Left lung (tissue), 10 donors: ENCODE results near the gene CLUH. TPM values are rescaled to one million over a fixed set of nuclear protein-coding genes. Genes with fewer than 3 reads are reported as not detected.
A peak's percentile ranks its signal among the peaks of the same experiment; 100 is the strongest.

ENCODE experiments used
- ATAC-seq: fragments of 200-7000 bp; cut with Tn5 transposase; one replicate; pipeline ENCODE4 v1.9.1; 2020; ENCODE audit warnings: moderate library complexity
- DNase-seq, 4 donors: peaks; one replicate each; pipeline ENCODE4 v3.0.0-alpha.2; 2013 to 2020
- H3K27ac ChIP-seq, 2 donors: fragments of 200-600 bp; sonication (generic) in 1 of 2; one replicate each; pipeline versions ENCODE4 v1.5.0 to v1.8.0; 2020 to 2021
- H3K27me3 ChIP-seq, 2 donors: fragments of 200-600 bp; sonication (generic) in 1 of 2; one replicate each; pipeline versions ENCODE4 v1.5.0 to v1.8.0; 2020 to 2021
- H3K36me3 ChIP-seq, 2 donors: fragments of 200-600 bp; sonication (generic) in 1 of 2; one replicate each; pipeline versions ENCODE4 v1.5.0 to v1.8.0; 2020 to 2021
- H3K4me1 ChIP-seq, 2 donors: fragments of 200-600 bp; one replicate each; pipeline ENCODE4 v1.8.0; 2021
- H3K4me3 ChIP-seq, 2 donors: fragments of 200-600 bp; sonication (generic) in 1 of 2; one replicate each; pipeline versions ENCODE4 v1.5.0 to v1.8.0; 2020 to 2021; ENCODE audit warnings: mild to moderate bottlenecking in 1 of 2
- H3K9me3 ChIP-seq, 2 donors: fragments of 200-600 bp; sonication (generic) in 1 of 2; one replicate each; pipeline versions ENCODE4 v1.5.0 to v1.8.0; 2020 to 2021
- intact Hi-C, 2 donors: fragments of 100-400 bp; cut with DNase I; formaldehyde crosslinking; loops; one replicate each; pipeline versions ENCODE4 v1.11.2 to v1.14.2; 2022
- polyA plus RNA-seq, 6 donors: library from polyadenylated mRNA; unstranded; fragments of 120-200 nt; gene quantifications; one replicate each; pipeline ENCODE4 v1.2.1, GENCODE V29; 2013; ENCODE audit not compliant: insufficient read length in 6 of 6
- total RNA-seq, 2 donors: library from RNA; stranded (reverse); fragmentation: NEBNext Ultra II Directional; extraction: Animal tissue kit (Norgen Biotek cat#: 25700); gene quantifications; one replicate each; pipeline ENCODE4 v1.2.1, GENCODE V29; 2021
- TF ChIP-seq, protein P1 (sequence below), 2 donors: fragments of 200-600 bp; sonication (generic) in 1 of 2; IDR thresholded peaks; one replicate each; pipeline versions ENCODE4 v1.5.0 to v1.8.0; 2021; ENCODE audit warnings: antibody characterized with exemption in 2 of 2
- donor health status: DM: no; HTN: yes; CAD: no.
- donor health status: DM: no; HTN: no; CAD: no.

CLUH gene
- total and polyA plus RNA-seq, 8 donors = 20.9 to 71.8 (median 27.6) TPM

DNA sequence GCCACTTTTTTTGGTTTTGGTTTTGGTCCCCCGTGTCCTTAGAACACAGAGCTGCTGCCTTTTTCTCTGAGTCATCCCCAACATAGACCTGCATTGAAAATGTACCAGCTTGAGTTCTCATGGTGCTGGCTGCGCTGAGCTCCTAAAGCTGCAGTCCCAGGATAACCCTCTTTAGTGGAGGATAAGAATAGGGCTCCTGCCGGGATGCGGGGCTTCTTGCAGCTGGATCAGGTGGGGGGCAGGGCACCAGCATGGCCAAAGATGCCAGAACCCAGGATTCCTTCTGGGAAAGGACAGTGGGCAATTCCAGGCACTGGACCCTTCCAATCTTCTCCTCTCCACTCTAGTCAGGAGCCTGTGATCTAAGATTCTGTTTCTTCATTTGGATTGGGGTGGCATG lies 8.3 kb upstream of the CLUH start:
- no peaks in the 10 kb centered on the region for H3K36me3 ChIP-seq
- no peak overlapping the region for H3K4me3 ChIP-seq
- TF ChIP-seq, protein P1, sequence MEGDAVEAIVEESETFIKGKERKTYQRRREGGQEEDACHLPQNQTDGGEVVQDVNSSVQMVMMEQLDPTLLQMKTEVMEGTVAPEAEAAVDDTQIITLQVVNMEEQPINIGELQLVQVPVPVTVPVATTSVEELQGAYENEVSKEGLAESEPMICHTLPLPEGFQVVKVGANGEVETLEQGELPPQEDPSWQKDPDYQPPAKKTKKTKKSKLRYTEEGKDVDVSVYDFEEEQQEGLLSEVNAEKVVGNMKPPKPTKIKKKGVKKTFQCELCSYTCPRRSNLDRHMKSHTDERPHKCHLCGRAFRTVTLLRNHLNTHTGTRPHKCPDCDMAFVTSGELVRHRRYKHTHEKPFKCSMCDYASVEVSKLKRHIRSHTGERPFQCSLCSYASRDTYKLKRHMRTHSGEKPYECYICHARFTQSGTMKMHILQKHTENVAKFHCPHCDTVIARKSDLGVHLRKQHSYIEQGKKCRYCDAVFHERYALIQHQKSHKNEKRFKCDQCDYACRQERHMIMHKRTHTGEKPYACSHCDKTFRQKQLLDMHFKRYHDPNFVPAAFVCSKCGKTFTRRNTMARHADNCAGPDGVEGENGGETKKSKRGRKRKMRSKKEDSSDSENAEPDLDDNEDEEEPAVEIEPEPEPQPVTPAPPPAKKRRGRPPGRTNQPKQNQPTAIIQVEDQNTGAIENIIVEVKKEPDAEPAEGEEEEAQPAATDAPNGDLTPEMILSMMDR (IDR thresholded peaks at IDR 0.05) = no peak
- peaks cover 8 to 30% of the 10 kb centered on the region in 2 donors for H3K27me3 ChIP-seq
- DNase-seq = no peak
- H3K9me3 ChIP-seq = no peaks in the 10 kb centered on the region
- H3K27ac ChIP-seq = no peak overlapping the region
- H3K4me1 ChIP-seq = peaks cover 0 to 13% of the 10 kb centered on the region in 2 donors
- intact Hi-C loops = no loop called here
- no peak for ATAC-seq

DNA sequence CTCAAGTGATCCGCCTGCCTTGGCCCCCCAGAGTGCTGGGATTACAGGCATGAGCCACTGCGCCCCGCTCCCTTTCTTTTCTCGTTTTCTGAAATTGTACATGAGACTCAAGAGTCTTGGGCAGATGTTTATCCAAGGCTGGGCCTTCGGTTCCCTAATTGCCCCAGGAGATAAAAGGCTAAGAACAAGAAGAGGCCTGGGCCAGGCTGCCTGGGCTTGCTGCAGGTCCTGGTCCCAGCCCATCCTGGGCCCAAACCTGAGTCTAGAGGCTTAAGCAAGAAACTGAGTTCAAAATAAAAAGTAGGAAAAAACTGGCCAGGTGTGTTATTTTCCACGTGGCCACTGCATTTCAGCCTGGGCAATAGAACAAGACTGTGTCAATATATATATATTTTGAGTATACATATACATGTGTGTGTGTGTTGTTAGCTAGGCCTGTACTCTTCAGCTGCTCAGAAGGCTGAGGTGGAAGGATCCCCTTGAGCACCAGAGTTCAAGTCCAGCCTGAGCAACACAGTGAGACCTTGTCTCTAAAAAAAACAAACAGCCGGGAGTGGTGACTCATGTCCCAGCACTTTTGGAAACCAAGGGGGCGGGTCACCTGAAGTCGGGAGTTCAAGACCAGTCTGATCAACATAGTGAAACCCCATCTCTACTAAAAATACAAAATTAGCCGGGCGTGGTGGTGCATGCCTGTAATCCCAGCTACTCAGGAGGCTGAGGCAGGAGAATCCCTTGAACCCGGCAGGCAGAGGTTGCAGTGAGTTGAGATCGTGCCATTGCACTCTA lies 6.8 kb upstream of the CLUH start:
- Histone ChIP-seq H3K27ac (no peak overlapping the region), H3K36me3 (no peaks in the 10 kb centered on the region), H3K9me3 (no peaks in the 10 kb centered on the region), H3K4me1 (peaks cover 0 to 4% of the 10 kb centered on the region in 2 donors), H3K4me3 (no peak overlapping the region), H3K27me3 (peaks cover 0 to 16% of the 10 kb centered on the region in 2 donors)
- no peak for ATAC-seq
- intact Hi-C loops = no loop called here
- DNase-seq = no peak
- TF ChIP-seq, protein P1 (IDR thresholded peaks at IDR 0.05) = no peak

DNA sequence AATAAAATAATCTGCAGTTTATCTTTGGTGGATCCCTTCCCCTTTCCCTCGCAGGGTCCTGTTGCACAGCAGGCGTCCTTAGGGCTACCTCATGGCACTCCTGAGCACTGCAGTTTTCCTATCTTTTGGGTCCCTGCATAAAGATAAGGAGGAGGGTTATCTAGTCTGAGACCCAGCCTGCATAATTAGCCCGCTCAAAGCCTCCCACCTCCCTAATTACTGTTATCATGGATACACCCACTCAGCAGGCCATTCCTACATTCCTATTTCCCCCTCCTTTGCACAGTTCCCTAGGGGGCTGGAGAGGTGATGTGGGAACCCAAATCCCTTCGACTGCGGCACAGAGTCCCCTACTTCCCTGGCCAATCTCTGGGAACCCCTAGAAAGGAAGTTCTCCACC lies 5.1 kb upstream of the CLUH start:
- Histone ChIP-seq H3K4me3 (no peak overlapping the region), H3K27me3 (no peaks in the 10 kb centered on the region), H3K36me3 (no peaks in the 10 kb centered on the region), H3K4me1 (peaks cover 9 to 19% of the 10 kb centered on the region in 2 donors), H3K9me3 (no peaks in the 10 kb centered on the region), H3K27ac (no peak overlapping the region)
- intact Hi-C loops = no loop called here
- DNase-seq (no peak), ATAC-seq (no peak)
- TF ChIP-seq, protein P1 (IDR thresholded peaks at IDR 0.05) = no peak

DNA sequence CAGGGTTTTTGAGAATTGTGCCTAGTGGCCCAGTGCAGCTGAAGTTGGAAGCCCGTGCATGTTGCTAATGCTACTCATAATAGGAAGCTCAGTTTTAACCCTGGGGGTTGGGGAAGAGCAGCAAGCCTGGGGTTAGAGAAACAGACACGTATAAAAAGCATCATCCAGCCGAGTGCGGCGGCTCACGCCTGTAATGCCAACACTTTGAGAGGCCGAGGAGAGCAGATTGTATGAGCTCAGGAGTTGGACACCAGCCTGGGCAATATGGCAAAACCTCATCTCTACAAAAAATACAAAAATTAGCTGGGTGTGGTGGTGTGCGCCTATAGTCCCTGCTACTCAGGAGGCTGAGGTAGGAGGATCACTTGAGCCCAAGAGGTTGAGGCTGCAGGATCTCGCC lies 2.3 kb upstream of the CLUH start:
- TF ChIP-seq, protein P1 (IDR thresholded peaks at IDR 0.05) = no peak
- Histone ChIP-seq H3K36me3 (no peaks in the 10 kb centered on the region), H3K27ac (no peak overlapping the region), H3K4me3 (no peak overlapping the region), H3K9me3 (no peaks in the 10 kb centered on the region), H3K27me3 (no peaks in the 10 kb centered on the region), H3K4me1 (peaks cover 28 to 41% of the 10 kb centered on the region in 2 donors)
- ATAC-seq (no peak), DNase-seq (no peak)
- intact Hi-C loops = no loop called here

DNA sequence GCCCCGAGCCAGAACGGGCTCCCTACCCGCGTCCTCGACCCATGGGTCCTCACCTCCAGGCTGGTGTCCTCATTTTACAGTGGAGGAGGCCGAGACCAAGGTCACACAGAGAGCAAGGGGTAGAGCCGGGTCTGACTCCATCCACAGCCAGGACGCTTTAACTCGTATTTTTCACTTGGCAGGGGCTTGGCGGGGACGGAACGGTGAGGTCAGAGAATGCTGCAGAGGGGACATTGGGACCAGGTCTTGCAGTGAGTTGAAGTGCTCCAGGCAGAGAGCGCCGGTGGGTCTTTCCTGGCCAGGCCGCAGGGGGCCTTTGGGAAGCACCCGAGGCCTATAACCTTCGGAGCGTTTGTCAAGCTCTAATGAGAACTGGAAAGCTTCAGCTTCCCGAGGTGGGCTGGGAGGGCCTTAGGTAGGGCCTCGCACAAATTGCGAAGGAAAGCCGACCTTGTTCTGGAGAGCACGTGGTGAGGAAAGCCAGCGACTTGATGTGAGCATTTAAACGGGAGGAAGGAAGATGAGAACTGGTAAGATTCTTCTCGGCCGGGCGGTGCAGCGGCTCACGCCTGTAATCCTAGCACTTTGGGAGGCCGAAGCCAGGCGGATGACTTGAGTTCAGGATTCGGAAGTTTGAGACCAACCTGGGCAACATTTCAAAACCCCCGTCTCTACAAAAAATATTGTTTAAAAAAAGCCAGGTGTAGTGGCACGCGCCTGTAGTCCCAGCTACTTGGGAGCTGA lies 908 bp upstream of the CLUH start:
- ATAC-seq = peak; percentile 6
- TF ChIP-seq, protein P1 (IDR thresholded peaks at IDR 0.05) = no peak
- H3K4me1 ChIP-seq = peaks cover 38 to 55% of the 10 kb centered on the region in 2 donors
- no peaks in the 10 kb centered on the region for H3K36me3 ChIP-seq
- H3K9me3 ChIP-seq = no peaks in the 10 kb centered on the region
- peak in 1 of 4 donors; percentile 69 for DNase-seq
- H3K27ac ChIP-seq = peak overlapping the region; percentile 57 to 86
- H3K27me3 ChIP-seq = no peaks in the 10 kb centered on the region
- H3K4me3 ChIP-seq = peak overlapping the region; percentile 74 to 82
- intact Hi-C loops = no loop called here
